ENCODE results near the gene TEX11. TPM values are rescaled to one million over a fixed set of nuclear protein-coding genes. Genes with fewer than 3 reads are reported as not detected.
"Not testable (repeated sequence)": the region's sequence is repeated elsewhere in the genome, so short reads cannot be mapped to it uniquely, and the experiment has no call there.

The TEX11 gene
- total RNA-seq, 4 donors from 2014 or later: not detected

DNA sequence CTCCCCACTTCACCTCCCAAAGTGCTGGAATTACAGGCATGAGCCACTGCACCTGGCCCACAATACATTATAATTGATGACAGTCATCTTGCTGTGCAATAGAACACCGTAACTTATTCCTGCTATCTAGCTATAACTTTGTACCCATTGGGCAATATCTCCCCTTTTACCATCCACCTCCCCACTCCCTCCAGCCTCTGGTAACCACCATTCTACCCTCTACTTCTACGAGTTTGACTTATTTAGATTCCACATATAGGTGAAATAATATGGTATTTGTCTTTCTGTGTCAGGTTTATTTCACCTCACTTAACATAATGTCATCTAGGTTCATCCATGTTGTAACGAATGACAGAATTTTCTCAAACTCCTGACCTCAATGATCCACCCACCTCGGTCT is 8.2 kb upstream of the TEX11 start:
- 88% methylated on average over 4 of the region's 4 CpGs for WGBS
- no peak overlapping the region for H3K27ac ChIP-seq

DNA sequence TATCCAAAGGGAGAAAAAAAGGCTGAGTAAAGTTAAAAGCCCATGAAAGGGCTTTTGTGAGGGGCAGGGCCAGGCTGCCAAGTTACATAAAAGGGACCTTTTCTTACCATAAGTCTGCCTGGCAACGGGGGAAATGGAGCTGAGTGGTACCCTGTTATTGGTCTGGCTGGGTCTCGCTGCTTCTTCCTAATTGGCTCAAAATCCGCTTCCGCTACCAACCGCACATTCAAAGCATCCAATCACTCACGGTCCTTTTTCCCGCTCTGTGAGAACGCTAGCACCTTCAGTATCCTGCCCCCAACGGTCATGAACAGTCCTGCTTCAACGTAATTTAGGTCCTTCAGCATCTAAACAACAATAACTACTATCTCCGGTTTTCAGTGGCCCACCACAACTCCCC is 611 bp downstream of the TEX11 start:
- WGBS: 89% methylated on average over 11 of the region's 11 CpGs
- no peak for TF ChIP-seq POLR2A (IDR thresholded peaks at IDR 0.05)
- TF ChIP-seq EP300 (IDR thresholded peaks at IDR 0.05): no peak
- TF ChIP-seq, protein P1, sequence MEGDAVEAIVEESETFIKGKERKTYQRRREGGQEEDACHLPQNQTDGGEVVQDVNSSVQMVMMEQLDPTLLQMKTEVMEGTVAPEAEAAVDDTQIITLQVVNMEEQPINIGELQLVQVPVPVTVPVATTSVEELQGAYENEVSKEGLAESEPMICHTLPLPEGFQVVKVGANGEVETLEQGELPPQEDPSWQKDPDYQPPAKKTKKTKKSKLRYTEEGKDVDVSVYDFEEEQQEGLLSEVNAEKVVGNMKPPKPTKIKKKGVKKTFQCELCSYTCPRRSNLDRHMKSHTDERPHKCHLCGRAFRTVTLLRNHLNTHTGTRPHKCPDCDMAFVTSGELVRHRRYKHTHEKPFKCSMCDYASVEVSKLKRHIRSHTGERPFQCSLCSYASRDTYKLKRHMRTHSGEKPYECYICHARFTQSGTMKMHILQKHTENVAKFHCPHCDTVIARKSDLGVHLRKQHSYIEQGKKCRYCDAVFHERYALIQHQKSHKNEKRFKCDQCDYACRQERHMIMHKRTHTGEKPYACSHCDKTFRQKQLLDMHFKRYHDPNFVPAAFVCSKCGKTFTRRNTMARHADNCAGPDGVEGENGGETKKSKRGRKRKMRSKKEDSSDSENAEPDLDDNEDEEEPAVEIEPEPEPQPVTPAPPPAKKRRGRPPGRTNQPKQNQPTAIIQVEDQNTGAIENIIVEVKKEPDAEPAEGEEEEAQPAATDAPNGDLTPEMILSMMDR (IDR thresholded peaks at IDR 0.05): no peak
- TF ChIP-seq POLR2AphosphoS5 (IDR thresholded peaks at IDR 0.05): no peak

More for the DNA sequence above, 8.2 kb upstream of the TEX11 start:
- Histone ChIP-seq H3K4me3 (no peak overlapping the region), H3K9me3 (no peaks in the 10 kb centered on the region), H3K36me3 (no peaks in the 10 kb centered on the region), H3K27me3 (no peaks in the 10 kb centered on the region), H3K4me1 (no peaks in the 10 kb centered on the region)
- no peak for DNase-seq (ENCODE audit: low spot score in 2 of 2)
- TF ChIP-seq POLR2A (IDR thresholded peaks at IDR 0.05): no peak
- no peak for TF ChIP-seq POLR2AphosphoS5 (IDR thresholded peaks at IDR 0.05)
- TF ChIP-seq EP300 (IDR thresholded peaks at IDR 0.05): no peak
- TF ChIP-seq, protein P1 (IDR thresholded peaks at IDR 0.05): no peak

DNA sequence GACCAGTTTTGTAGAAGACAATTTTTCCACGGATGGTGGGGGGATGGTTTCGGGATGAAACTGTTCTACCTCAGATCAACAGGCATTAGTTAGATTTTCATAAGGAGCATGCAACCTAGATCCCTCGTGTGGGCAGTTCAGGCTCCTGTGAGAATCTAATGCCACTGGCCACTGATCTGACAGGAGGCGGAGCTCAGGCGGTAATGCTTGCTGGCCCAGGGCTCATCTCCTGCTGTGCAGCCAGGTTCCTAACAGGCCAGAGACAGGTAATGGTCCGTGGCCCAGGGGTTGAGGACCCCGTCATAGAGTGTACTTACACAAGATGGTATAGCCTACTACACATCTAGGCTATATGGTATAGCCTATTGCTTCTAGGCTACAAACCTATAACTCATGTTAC is 7.0 kb downstream of the TEX11 start:
- no peaks in the 10 kb centered on the region for H3K27me3 ChIP-seq
- 70% methylated on average over 7 of the region's 7 CpGs for WGBS
- H3K4me1 ChIP-seq: no peaks in the 10 kb centered on the region
- H3K36me3 ChIP-seq: no peaks in the 10 kb centered on the region
- no peak overlapping the region for H3K4me3 ChIP-seq
- no peak for TF ChIP-seq POLR2AphosphoS5 (IDR thresholded peaks at IDR 0.05)
- TF ChIP-seq POLR2A (IDR thresholded peaks at IDR 0.05): no peak
- TF ChIP-seq, protein P1 (IDR thresholded peaks at IDR 0.05): no peak
- no peak for TF ChIP-seq EP300 (IDR thresholded peaks at IDR 0.05)
- no peaks in the 10 kb centered on the region for H3K9me3 ChIP-seq
- H3K27ac ChIP-seq: no peak overlapping the region
- DNase-seq (ENCODE audit: low spot score in 2 of 2): no peak

More for the DNA sequence above, 611 bp downstream of the TEX11 start:
- Histone ChIP-seq H3K4me1 (no peaks in the 10 kb centered on the region), H3K27me3 (no peaks in the 10 kb centered on the region), H3K9me3 (no peaks in the 10 kb centered on the region), H3K27ac (no peak overlapping the region), H3K36me3 (no peaks in the 10 kb centered on the region), H3K4me3 (no peak overlapping the region)
- no peak for DNase-seq (ENCODE audit: low spot score in 2 of 2)

DNA sequence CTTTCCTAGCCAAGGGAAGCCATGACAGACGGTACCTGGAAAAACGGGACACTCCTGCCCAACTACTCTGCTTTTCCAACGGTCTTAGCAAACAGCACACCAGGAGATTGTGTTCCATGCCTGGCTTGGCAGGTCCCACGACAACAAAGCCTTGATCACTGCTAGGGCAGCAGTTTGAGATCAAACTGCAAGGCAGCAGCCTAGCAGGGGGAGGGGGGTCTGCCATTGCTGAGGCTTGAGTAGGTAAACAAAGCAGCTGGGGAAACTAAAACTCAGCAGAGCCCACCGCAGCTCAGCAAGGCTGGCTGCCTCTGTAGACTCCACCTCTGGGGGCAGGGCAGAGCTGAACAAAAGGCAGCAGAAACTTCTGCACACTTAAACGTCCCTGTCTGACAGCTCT is 18.1 kb downstream of the TEX11 start:
- H3K36me3 ChIP-seq; H3K27ac ChIP-seq; DNase-seq (ENCODE audit: low spot score in 2 of 2); H3K4me1 ChIP-seq; H3K27me3 ChIP-seq; H3K4me3 ChIP-seq; H3K9me3 ChIP-seq: not testable (repeated sequence)
- 62% methylated on average over 6 of the region's 6 CpGs for WGBS

DNA sequence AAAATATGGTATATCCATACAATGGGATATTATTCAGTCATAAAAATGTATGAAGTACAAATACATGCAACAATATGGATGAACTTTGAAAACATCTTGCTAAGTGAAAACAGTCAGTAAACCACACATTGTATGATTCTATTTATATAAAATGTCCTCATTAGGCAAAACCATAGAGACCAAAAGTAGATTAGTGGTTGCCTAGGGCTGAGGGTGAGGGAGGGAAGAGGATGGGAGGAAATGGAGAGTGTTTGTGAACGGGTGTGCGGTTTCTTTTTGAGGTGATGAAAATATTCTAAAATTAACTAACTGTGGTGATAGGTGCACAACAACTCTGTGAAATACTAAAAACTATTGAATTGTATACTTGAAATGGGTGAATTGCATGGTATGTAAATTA is 29.6 kb downstream of the TEX11 start:
- Histone ChIP-seq H3K4me1 (no peaks in the 10 kb centered on the region), H3K27me3 (no peaks in the 10 kb centered on the region), H3K27ac (no peak overlapping the region), H3K36me3 (no peaks in the 10 kb centered on the region), H3K4me3 (no peak overlapping the region), H3K9me3 (no peaks in the 10 kb centered on the region)
- WGBS: 83% methylated on average over 2 of the region's 2 CpGs
- TF ChIP-seq POLR2A (IDR thresholded peaks at IDR 0.05): no peak
- no peak for TF ChIP-seq EP300 (IDR thresholded peaks at IDR 0.05)
- TF ChIP-seq, protein P1 (IDR thresholded peaks at IDR 0.05): no peak
- TF ChIP-seq POLR2AphosphoS5 (IDR thresholded peaks at IDR 0.05): no peak
- no peak for DNase-seq (ENCODE audit: low spot score in 2 of 2)

DNA sequence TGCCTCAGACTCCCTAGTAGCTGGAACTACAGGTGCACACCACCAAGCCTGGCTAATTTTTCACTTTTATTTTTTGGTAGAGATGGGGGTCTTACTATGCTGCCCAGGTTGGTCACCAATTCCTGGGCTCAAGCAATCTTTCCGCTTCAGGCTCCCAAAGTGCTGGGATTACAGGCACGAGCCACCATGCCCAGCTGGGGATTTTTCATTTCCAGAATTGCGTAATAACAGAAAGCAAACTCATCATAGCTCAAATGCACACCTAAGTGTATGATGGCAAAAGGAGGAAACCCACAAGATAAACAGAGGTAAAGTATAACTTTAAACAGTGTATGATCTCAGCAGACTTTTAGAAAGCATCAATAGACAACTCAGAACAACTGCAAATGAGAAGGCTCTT is 56.2 kb downstream of the TEX11 start:
- Histone ChIP-seq H3K9me3 (no peaks in the 10 kb centered on the region), H3K4me3 (no peak overlapping the region), H3K36me3 (no peaks in the 10 kb centered on the region), H3K27ac (no peak overlapping the region), H3K4me1 (no peaks in the 10 kb centered on the region), H3K27me3 (no peaks in the 10 kb centered on the region)
- WGBS: 73% methylated on average over 3 of the region's 3 CpGs
- no peak for DNase-seq (ENCODE audit: low spot score in 2 of 2)
- no peak for TF ChIP-seq EP300 (IDR thresholded peaks at IDR 0.05)
- TF ChIP-seq POLR2A (IDR thresholded peaks at IDR 0.05): no peak
- TF ChIP-seq, protein P1 (IDR thresholded peaks at IDR 0.05): no peak
- TF ChIP-seq POLR2AphosphoS5 (IDR thresholded peaks at IDR 0.05): no peak

DNA sequence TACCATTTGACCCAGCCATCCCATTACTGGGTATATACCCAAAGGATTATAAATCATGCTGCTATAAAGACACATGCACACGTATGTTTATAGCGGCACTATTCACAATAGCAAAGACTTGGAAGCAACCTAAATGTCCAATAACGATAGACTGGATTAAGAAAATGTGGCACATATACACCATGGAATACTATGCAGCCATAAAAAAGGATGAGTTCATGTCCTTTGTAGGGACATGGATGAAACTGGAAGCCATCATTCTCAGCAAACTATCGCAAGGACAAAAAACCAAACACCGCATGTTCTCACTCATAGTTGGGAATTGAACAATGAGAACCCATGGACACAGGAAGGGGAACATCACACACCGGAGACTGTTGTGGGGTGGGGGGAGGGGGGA is 64.4 kb downstream of the TEX11 start:
- 92% methylated on average over 6 of the region's 6 CpGs for WGBS
- H3K36me3 ChIP-seq; DNase-seq (ENCODE audit: low spot score in 2 of 2): not testable (repeated sequence)

DNA sequence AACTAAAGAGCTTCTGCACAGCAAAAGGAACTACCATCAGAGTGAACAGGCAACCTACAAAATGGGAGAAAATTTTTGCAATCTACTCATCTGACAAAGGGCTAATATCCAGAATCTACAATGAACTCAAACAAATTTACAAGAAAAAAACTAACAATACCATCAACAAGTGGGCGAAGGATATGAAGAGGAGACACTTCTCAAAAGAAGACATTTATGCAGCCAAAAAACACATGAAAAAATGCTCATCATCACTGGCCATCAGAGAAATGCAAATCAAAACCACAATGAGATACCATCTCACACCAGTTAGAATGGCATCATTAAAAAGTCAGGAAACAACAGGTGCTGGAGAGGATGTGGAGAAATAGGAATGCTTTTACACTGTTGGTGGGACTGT is 64.9 kb downstream of the TEX11 start:
- H3K27ac ChIP-seq; DNase-seq (ENCODE audit: low spot score in 2 of 2); H3K4me1 ChIP-seq; H3K27me3 ChIP-seq; H3K9me3 ChIP-seq; H3K36me3 ChIP-seq; H3K4me3 ChIP-seq: not testable (repeated sequence)
- 88% methylated on average over 1 of the region's 1 CpG for WGBS

More for the DNA sequence above, 64.4 kb downstream of the TEX11 start:
- H3K9me3 ChIP-seq, H3K27ac ChIP-seq, H3K27me3 ChIP-seq, H3K4me3 ChIP-seq, H3K4me1 ChIP-seq: not testable (repeated sequence)

Data from suprapubic skin (tissue), 4 donors.